ENCODE data around the gene FAM163B. TPM values are rescaled to one million over a fixed set of nuclear protein-coding genes. Genes with fewer than 3 reads are reported as not detected.

The FAM163B gene
- total RNA-seq, 1 donor from 2014 or later = not detected

GRCh38 chr9:133642708-133643361 is 33.6 kb upstream of the FAM163B start:
- Mint-ChIP-seq H3K27ac (ENCODE audit: unreplicated experiment) (no peak overlapping the region), H3K4me3 (ENCODE audit: unreplicated experiment) (no peak overlapping the region), H3K9me3 (ENCODE audit: unreplicated experiment) (no peaks in the 10 kb centered on the region), H3K36me3 (ENCODE audit: low read depth, unreplicated experiment) (peaks cover 3% of the 10 kb centered on the region), H3K4me1 (ENCODE audit: unreplicated experiment) (peaks cover 6% of the 10 kb centered on the region), H3K27me3 (ENCODE audit: unreplicated experiment) (peaks cover 11% of the 10 kb centered on the region)
- no peak for DNase-seq (ENCODE audit: low spot score)
- no peak for TF ChIP-seq CTCF (IDR thresholded peaks at IDR 0.05; ENCODE audit: unreplicated experiment)

- TF ChIP-seq CTCF (IDR thresholded peaks at IDR 0.05; ENCODE audit: unreplicated experiment) = no peak
- peaks cover 3% of the 10 kb centered on the region for H3K36me3 Mint-ChIP-seq (ENCODE audit: low read depth, unreplicated experiment)
These were observed 32.8 kb upstream of the FAM163B start for GRCh38 chr9:133641861-133642595.

GRCh38 chr9:133641396-133641655 is 32.1 kb upstream of the FAM163B start:
- TF ChIP-seq CTCF (IDR thresholded peaks at IDR 0.05; ENCODE audit: unreplicated experiment) = no peak
- Mint-ChIP-seq H3K4me1 (ENCODE audit: unreplicated experiment) (peaks cover 6% of the 10 kb centered on the region), H3K9me3 (ENCODE audit: unreplicated experiment) (no peaks in the 10 kb centered on the region), H3K4me3 (ENCODE audit: unreplicated experiment) (no peak overlapping the region), H3K27ac (ENCODE audit: unreplicated experiment) (no peak overlapping the region), H3K27me3 (ENCODE audit: unreplicated experiment) (peaks cover 13% of the 10 kb centered on the region), H3K36me3 (ENCODE audit: low read depth, unreplicated experiment) (peaks cover 3% of the 10 kb centered on the region)
- no peak for DNase-seq (ENCODE audit: low spot score)

More at GRCh38 chr9:133641861-133642595, 32.8 kb upstream of the FAM163B start:
- Mint-ChIP-seq H3K27me3 (ENCODE audit: unreplicated experiment) (peaks cover 11% of the 10 kb centered on the region), H3K27ac (ENCODE audit: unreplicated experiment) (no peak overlapping the region), H3K4me3 (ENCODE audit: unreplicated experiment) (no peak overlapping the region), H3K4me1 (ENCODE audit: unreplicated experiment) (peaks cover 6% of the 10 kb centered on the region), H3K9me3 (ENCODE audit: unreplicated experiment) (no peaks in the 10 kb centered on the region)
- no peak for DNase-seq (ENCODE audit: low spot score)

GRCh38 chr9:133640580-133641395 is 31.6 kb upstream of the FAM163B start:
- Mint-ChIP-seq H3K4me3 (ENCODE audit: unreplicated experiment) (no peak overlapping the region), H3K9me3 (ENCODE audit: unreplicated experiment) (no peaks in the 10 kb centered on the region), H3K4me1 (ENCODE audit: unreplicated experiment) (peaks cover 6% of the 10 kb centered on the region), H3K36me3 (ENCODE audit: low read depth, unreplicated experiment) (peaks cover 3% of the 10 kb centered on the region), H3K27ac (ENCODE audit: unreplicated experiment) (peak overlapping the region; percentile 26), H3K27me3 (ENCODE audit: unreplicated experiment) (peaks cover 11% of the 10 kb centered on the region)
- no peak for TF ChIP-seq CTCF (IDR thresholded peaks at IDR 0.05; ENCODE audit: unreplicated experiment)
- DNase-seq (ENCODE audit: low spot score) = no peak

Data from endothelial cell (in vitro differentiated cells).